SK-N-SH (cell line): ENCODE measurements around the gene TROAP. TPM values are rescaled to one million over a fixed set of nuclear protein-coding genes. Genes with fewer than 3 reads are reported as not detected.

Experiments
- CTCF ChIA-PET: fragments of 300-600, 350-600 bp; formaldehyde crosslinking; extraction: SDS; loops from one replicate; lab custom pipeline; 2021; lab: Yijun Ruan, JAX
- POLR2A ChIA-PET: fragments of 350-600 bp; sonication (Branson Sonifier 250); formaldehyde crosslinking; extraction: SDS; loops from one replicate; lab custom pipeline; 2020; ENCODE audit warnings: antibody characterized with exemption, inconsistent platforms; lab: Yijun Ruan, JAX
- DNase-seq: peaks from one replicate; pipeline ENCODE4 v3.0.0; 2012
- H2AFZ ChIP-seq: fragments of 200-600 bp; sonication (generic); 2 replicates; pipeline ENCODE4 v1.8.1; 2016; ENCODE audit warnings: antibody characterized with exemption, mild to moderate bottlenecking, low read depth
- H3F3A ChIP-seq: fragments of 200-600 bp; sonication (generic); replicated peaks from 2 replicates; pipeline ENCODE3; 2016; ENCODE audit warnings: antibody characterized with exemption, mild to moderate bottlenecking; ENCODE audit not compliant: insufficient read depth
- H3K27ac ChIP-seq, 2 experiments: fragments of 200-500 bp in 1 of 2; fragments of 200-600 bp in 1 of 2; sonication (Bioruptor generic) in 1 of 2; sonication (generic), shearing (Covaris generic) in 1 of 2; 2 replicates each; pipeline versions ENCODE4 v1.5.1 to v1.6.1; 2014 to 2016; ENCODE audit warnings: low read depth in 2 of 2, inconsistent platforms in 1 of 2, low read length in 1 of 2, mild to moderate bottlenecking in 1 of 2, mixed read lengths in 1 of 2
- H3K27me3 ChIP-seq: fragments of 200-600 bp; sonication (generic), shearing (Covaris generic); 2 replicates; pipeline ENCODE4 v1.6.1; 2016; ENCODE audit warnings: mixed run types; ENCODE audit not compliant: insufficient read depth
- H3K36me3 ChIP-seq, 2 experiments: fragments of 200-500 bp in 1 of 2; fragments of 200-600 bp in 1 of 2; sonication (Bioruptor generic) in 1 of 2; sonication (generic) in 1 of 2; replicated peaks in 1 of 2; 2 replicates each; pipeline versions ENCODE3 to v1.5.1; 2014 to 2016; ENCODE audit warnings: low read length in 1 of 2, mild to moderate bottlenecking in 1 of 2; ENCODE audit not compliant: insufficient read depth in 2 of 2, control insufficient read depth in 1 of 2
- H3K4me1 ChIP-seq, 2 experiments: fragments of 200-500 bp in 1 of 2; fragments of 200-600 bp in 1 of 2; sonication (Bioruptor generic) in 1 of 2; sonication (generic), shearing (Covaris generic) in 1 of 2; 2 replicates each; pipeline versions ENCODE4 v1.5.1 to v1.6.1; 2014 to 2016; ENCODE audit warnings: low read depth in 1 of 2, low read length in 1 of 2, mixed run types in 1 of 2; ENCODE audit not compliant: insufficient read depth in 2 of 2, control insufficient read depth in 1 of 2
- H3K4me2 ChIP-seq: fragments of 200-600 bp; sonication (generic), shearing (Covaris generic); 2 replicates; pipeline ENCODE4 v1.6.1; 2017; ENCODE audit warnings: mixed run types
- H3K4me3 ChIP-seq, 2 experiments: fragments of 200-500 bp in 1 of 2; fragments of 200-600 bp in 1 of 2; sonication (Bioruptor generic) in 1 of 2; sonication (generic), shearing (Covaris generic) in 1 of 2; 2 replicates each; pipeline versions ENCODE4 v1.5.1 to v1.8.1; 2014 to 2016; ENCODE audit warnings: low read depth in 2 of 2, inconsistent platforms in 1 of 2, low read length in 1 of 2, mild to moderate bottlenecking in 1 of 2, mixed read lengths in 1 of 2, moderate library complexity in 1 of 2
- H3K79me2 ChIP-seq: fragments of 200-600 bp; sonication (generic); 2 replicates; pipeline ENCODE4 v1.8.1; 2017; ENCODE audit warnings: mild to moderate bottlenecking; ENCODE audit not compliant: insufficient read depth
- H3K9ac ChIP-seq: fragments of 200-600 bp; sonication (generic); 2 replicates; pipeline ENCODE4 v1.6.1; 2017; ENCODE audit warnings: mixed run types
- H3K9me2 ChIP-seq: fragments of 200-600 bp; sonication (generic); 2 replicates; pipeline ENCODE4 v1.6.1; 2017; ENCODE audit warnings: mixed run types
- H3K9me3 ChIP-seq: fragments of 200-600 bp; sonication (generic); 2 replicates; pipeline ENCODE4 v1.6.1; 2017; ENCODE audit warnings: mixed run types, mild to moderate bottlenecking, moderate library complexity
- H4K20me1 ChIP-seq: fragments of 200-600 bp; sonication (generic); 2 replicates; pipeline ENCODE4 v1.6.1; 2017; ENCODE audit warnings: mild to moderate bottlenecking, mixed run types; ENCODE audit not compliant: insufficient read depth
- CHD2 ChIP-seq: fragments of 150-350 bp; IDR thresholded peaks from 2 replicates; pipeline ENCODE4 v1.6.1; 2018; ENCODE audit warnings: low read length; ENCODE audit not compliant: partially characterized antibody
- EP300 ChIP-seq, 2 experiments: IDR thresholded peaks; 2 replicates each; pipeline versions ENCODE4 v1.4.0 to v1.6.1; 2012; ENCODE audit warnings: borderline replicate concordance in 1 of 2, low read depth in 1 of 2, low read length in 1 of 2
- FOSL2 ChIP-seq: IDR thresholded peaks from 2 replicates; pipeline ENCODE4 v1.4.0; 2012; ENCODE audit warnings: low read depth, mild to moderate bottlenecking, moderate library complexity, borderline replicate concordance
- FOXJ3 ChIP-seq: sonication (generic); formaldehyde crosslinking; IDR thresholded peaks from 2 replicates; pipeline ENCODE4 v1.5.1; 2020; ENCODE audit warnings: mild to moderate bottlenecking, missing genetic modification reagents
- FOXM1 ChIP-seq: IDR thresholded peaks from 2 replicates; pipeline ENCODE4 v1.4.0; 2012; ENCODE audit warnings: low read depth, mild to moderate bottlenecking
- GABPA ChIP-seq: IDR thresholded peaks from 2 replicates; pipeline ENCODE4 v1.4.0; 2012; ENCODE audit warnings: low read depth, mild to moderate bottlenecking
- GATA2 ChIP-seq: sonication (generic); formaldehyde crosslinking; IDR thresholded peaks from 2 replicates; pipeline ENCODE4 v1.5.0; 2020; ENCODE audit warnings: mild to moderate bottlenecking, missing genetic modification reagents
- JUND ChIP-seq: IDR thresholded peaks from 2 replicates; pipeline ENCODE4 v1.4.0; 2012
- NFIC ChIP-seq: IDR thresholded peaks from 2 replicates; pipeline ENCODE4 v1.4.0; 2012; ENCODE audit warnings: borderline replicate concordance
- NRF1 ChIP-seq: IDR thresholded peaks from 2 replicates; pipeline ENCODE4 v1.6.1; 2012; ENCODE audit warnings: low read depth, mild to moderate bottlenecking, low read length
- SIN3A ChIP-seq: IDR thresholded peaks from 2 replicates; pipeline ENCODE4 v1.6.1; 2012; ENCODE audit warnings: low read depth, mild to moderate bottlenecking, low read length, moderate library complexity, borderline replicate concordance
- SMC3 ChIP-seq: IDR thresholded peaks from 2 replicates; pipeline ENCODE4 v1.6.1; 2012; ENCODE audit warnings: low read depth, low read length, improper control_type of control experiment
- TAF1 ChIP-seq: IDR thresholded peaks from 2 replicates; pipeline ENCODE4 v1.6.1; 2012; ENCODE audit warnings: low read depth, mild to moderate bottlenecking, low read length, moderate library complexity, borderline replicate concordance
- TCF12 ChIP-seq: IDR thresholded peaks from 2 replicates; pipeline ENCODE4 v1.4.0; 2012
- YY1 ChIP-seq: IDR thresholded peaks from 2 replicates; pipeline ENCODE4 v1.4.0; 2012; ENCODE audit warnings: low read depth, mild to moderate bottlenecking
- WGBS: methylation state at CpG from one replicate; pipeline ENCODE4 v1.1.6; 2017; ENCODE audit warnings: low lambda C conversion rate; 5-methylcytosine and 5-hydroxymethylcytosine counted together
- polyA plus RNA-seq, 3 experiments: library from polyadenylated mRNA; depleted of rRNA; stranded (reverse); fragments of >200 nt; gene quantifications; 2 replicates each; pipeline ENCODE4 v1.2.3, GENCODE V29; 2012
- TF ChIP-seq, protein P1 (sequence below): fragments of 150-350 bp; IDR thresholded peaks from 2 replicates; pipeline ENCODE4 v1.6.1; 2016; ENCODE audit warnings: mild to moderate bottlenecking, low read depth, low read length
- TF ChIP-seq, protein P2 (sequence below): fragments of 200-600 bp; sonication (generic); IDR thresholded peaks from 2 replicates; pipeline ENCODE4 v1.6.1; 2017; ENCODE audit warnings: antibody characterized with exemption, mild to moderate bottlenecking, moderate library complexity
- TF ChIP-seq, protein P3 (sequence below): fragments of 150-350 bp; IDR thresholded peaks from 2 replicates; pipeline ENCODE4 v1.6.1; 2017; ENCODE audit warnings: antibody characterized with exemption, low read length, low read depth, borderline replicate concordance
- TF ChIP-seq, protein P4 (sequence below): IDR thresholded peaks from 2 replicates; pipeline ENCODE4 v1.6.1; 2012; ENCODE audit warnings: mild to moderate bottlenecking, low read depth, low read length, moderate library complexity
- TF ChIP-seq, protein P5 (sequence below): IDR thresholded peaks from 2 replicates; pipeline ENCODE4 v1.4.0; 2012; ENCODE audit warnings: low read depth

Gene TROAP
- polyA plus RNA-seq, 1 of the 3 experiments (the other 2 are of a cell fraction): 26.2 TPM

DNA sequence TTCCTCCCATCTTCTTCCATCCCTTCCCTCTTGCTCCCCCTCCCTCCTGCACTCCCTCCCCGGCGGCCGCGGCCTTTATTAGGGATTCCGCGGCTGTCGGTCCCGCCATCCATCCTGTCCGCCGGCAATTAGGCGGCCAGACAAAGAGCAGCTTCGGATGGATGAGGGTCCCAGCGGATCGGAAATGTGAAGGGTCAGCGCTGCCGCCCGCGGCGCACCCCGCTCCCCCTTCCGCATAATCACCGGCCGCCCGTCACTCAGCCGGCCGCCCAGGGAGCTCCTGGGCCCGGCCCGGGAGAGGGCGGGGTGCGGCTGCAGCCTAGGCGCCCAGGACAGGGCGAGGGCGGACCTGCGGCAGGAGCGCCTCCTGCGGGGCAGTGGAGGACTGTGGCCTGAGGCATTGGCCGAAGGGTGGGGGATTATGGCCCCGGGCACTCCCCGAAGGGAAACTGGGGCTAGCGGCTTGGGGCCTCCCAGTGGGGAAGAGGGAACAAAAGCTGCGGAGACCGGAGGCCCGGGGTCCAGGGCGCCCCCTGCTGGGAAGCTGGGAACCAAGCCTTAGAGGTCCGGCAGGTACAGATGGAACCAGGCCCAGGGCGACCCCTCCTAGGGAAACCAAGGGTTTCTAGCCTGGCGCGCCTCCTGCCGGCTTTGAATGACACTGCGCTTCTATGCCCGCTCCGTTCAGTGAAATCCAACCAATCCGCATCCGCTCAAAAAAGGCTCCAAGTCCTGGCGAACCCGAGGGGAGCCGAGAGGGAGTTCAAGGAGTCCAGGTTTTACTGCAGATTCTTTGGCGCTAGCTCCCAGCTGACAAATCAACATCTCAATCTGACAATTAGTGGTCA is 19.2 kb downstream of the TROAP start (continued):
- TF ChIP-seq CHD2 (peak; percentile 46), SMC3 (peak; percentile 68), GATA2 (CRISPR knock-in tag) (no peak), YY1 (no peak), FOSL2 (no peak)
- TF ChIP-seq, all 33 proteins: peak for 6

DNA sequence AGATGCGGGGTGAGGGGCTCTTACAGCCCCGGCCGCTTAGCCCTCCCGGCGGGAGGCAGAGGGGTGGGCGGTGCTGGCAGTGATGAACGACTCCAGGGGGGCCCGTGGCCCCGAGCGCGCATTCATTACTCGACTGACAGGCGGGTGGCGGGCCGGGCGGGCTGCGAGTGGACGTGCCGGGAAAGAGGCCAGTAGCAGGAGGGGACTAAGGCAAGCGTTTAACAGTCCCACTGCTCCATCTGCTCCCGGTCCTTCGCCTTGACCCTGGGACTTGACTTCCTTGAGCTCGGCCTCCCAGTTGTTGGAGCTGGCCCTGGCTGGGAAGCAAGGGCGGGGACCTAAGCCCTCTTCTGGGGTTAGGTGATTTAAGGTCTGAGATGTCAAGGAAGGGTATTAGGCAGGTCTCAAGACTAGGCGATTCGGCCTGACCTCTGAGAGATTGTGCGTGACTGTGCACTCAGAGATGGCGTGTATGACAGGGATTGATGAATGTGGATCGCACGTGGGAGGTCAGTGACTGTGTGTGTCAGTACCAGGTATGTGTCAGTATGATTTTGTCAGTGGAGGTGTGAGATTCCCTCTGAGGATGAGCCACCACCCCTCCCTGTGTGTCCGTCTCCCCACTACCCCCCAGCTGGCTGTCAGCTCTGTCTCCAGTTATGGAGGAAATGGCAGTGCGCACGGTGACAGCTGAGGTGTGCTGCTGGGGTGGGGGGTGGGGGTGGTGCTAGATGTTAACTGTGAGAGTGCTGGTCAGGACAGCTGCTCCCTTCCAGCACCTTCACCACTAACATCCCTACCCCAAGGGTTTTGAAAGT is 20.1 kb downstream of the TROAP start:
- ChIA-PET POLR2A (interaction anchor here (2.7 kb wide), 1 partner anchor 20 kb away, joined by 9 read pairs; the partner anchor contains the start of gene TROAP), CTCF (interaction anchor here (0.6 to 15.9 kb wide), 56 partner anchors 8 to 355 kb away, joined by 3 to 658 read pairs (median 4); partner anchors contain the start of genes PRPH, SPATS2, TROAP and TUBA1B)
- no peak for TF ChIP-seq SMC3
- TF ChIP-seq, protein P1, sequence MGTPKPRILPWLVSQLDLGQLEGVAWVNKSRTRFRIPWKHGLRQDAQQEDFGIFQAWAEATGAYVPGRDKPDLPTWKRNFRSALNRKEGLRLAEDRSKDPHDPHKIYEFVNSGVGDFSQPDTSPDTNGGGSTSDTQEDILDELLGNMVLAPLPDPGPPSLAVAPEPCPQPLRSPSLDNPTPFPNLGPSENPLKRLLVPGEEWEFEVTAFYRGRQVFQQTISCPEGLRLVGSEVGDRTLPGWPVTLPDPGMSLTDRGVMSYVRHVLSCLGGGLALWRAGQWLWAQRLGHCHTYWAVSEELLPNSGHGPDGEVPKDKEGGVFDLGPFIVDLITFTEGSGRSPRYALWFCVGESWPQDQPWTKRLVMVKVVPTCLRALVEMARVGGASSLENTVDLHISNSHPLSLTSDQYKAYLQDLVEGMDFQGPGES: no peak
- no peak for TF ChIP-seq TCF12
- TF ChIP-seq, protein P2, sequence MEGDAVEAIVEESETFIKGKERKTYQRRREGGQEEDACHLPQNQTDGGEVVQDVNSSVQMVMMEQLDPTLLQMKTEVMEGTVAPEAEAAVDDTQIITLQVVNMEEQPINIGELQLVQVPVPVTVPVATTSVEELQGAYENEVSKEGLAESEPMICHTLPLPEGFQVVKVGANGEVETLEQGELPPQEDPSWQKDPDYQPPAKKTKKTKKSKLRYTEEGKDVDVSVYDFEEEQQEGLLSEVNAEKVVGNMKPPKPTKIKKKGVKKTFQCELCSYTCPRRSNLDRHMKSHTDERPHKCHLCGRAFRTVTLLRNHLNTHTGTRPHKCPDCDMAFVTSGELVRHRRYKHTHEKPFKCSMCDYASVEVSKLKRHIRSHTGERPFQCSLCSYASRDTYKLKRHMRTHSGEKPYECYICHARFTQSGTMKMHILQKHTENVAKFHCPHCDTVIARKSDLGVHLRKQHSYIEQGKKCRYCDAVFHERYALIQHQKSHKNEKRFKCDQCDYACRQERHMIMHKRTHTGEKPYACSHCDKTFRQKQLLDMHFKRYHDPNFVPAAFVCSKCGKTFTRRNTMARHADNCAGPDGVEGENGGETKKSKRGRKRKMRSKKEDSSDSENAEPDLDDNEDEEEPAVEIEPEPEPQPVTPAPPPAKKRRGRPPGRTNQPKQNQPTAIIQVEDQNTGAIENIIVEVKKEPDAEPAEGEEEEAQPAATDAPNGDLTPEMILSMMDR: no peak
- no peak for TF ChIP-seq TAF1
- TF ChIP-seq GABPA: no peak
- TF ChIP-seq NRF1: no peak
- TF ChIP-seq FOXJ3: no peak
- no peak for TF ChIP-seq EP300 (IDR thresholded peaks at IDR 0.05; ENCODE audit: borderline replicate concordance in 1 of 2, low read depth in 1 of 2, low read length in 1 of 2)
- no peak for TF ChIP-seq GATA2 (CRISPR knock-in tag)
- no peak for TF ChIP-seq FOSL2
- no peak for TF ChIP-seq YY1
- TF ChIP-seq JUND: no peak
- no peak for TF ChIP-seq NFIC
- TF ChIP-seq FOXM1: no peak
- TF ChIP-seq, protein P3, sequence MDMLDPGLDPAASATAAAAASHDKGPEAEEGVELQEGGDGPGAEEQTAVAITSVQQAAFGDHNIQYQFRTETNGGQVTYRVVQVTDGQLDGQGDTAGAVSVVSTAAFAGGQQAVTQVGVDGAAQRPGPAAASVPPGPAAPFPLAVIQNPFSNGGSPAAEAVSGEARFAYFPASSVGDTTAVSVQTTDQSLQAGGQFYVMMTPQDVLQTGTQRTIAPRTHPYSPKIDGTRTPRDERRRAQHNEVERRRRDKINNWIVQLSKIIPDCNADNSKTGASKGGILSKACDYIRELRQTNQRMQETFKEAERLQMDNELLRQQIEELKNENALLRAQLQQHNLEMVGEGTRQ: no peak
- no peak for TF ChIP-seq CHD2
- TF ChIP-seq, protein P4, sequence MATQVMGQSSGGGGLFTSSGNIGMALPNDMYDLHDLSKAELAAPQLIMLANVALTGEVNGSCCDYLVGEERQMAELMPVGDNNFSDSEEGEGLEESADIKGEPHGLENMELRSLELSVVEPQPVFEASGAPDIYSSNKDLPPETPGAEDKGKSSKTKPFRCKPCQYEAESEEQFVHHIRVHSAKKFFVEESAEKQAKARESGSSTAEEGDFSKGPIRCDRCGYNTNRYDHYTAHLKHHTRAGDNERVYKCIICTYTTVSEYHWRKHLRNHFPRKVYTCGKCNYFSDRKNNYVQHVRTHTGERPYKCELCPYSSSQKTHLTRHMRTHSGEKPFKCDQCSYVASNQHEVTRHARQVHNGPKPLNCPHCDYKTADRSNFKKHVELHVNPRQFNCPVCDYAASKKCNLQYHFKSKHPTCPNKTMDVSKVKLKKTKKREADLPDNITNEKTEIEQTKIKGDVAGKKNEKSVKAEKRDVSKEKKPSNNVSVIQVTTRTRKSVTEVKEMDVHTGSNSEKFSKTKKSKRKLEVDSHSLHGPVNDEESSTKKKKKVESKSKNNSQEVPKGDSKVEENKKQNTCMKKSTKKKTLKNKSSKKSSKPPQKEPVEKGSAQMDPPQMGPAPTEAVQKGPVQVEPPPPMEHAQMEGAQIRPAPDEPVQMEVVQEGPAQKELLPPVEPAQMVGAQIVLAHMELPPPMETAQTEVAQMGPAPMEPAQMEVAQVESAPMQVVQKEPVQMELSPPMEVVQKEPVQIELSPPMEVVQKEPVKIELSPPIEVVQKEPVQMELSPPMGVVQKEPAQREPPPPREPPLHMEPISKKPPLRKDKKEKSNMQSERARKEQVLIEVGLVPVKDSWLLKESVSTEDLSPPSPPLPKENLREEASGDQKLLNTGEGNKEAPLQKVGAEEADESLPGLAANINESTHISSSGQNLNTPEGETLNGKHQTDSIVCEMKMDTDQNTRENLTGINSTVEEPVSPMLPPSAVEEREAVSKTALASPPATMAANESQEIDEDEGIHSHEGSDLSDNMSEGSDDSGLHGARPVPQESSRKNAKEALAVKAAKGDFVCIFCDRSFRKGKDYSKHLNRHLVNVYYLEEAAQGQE: no peak
- TF ChIP-seq, protein P5, sequence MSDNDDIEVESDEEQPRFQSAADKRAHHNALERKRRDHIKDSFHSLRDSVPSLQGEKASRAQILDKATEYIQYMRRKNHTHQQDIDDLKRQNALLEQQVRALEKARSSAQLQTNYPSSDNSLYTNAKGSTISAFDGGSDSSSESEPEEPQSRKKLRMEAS: no peak
- TF ChIP-seq SIN3A: no peak
- H3K27me3 ChIP-seq: peaks cover 5% of the 10 kb centered on the region; the same call in 1 of the 2 replicates
- no peaks in the 10 kb centered on the region for H3K9me2 ChIP-seq
- H3K9me3 ChIP-seq: no peaks in the 10 kb centered on the region
- peak overlapping the region; percentile 37 to 52 for H3K4me3 ChIP-seq
- no peaks in the 10 kb centered on the region for H3K79me2 ChIP-seq
- H2AFZ ChIP-seq: peak overlapping the region; percentile 82; the same call in 1 of the 2 replicates
- H3K36me3 ChIP-seq: no peaks in the 10 kb centered on the region
- WGBS: 21% methylated on average over 23 of the region's 33 CpGs
- no peaks in the 10 kb centered on the region for H4K20me1 ChIP-seq
- peaks cover 22% of the 10 kb centered on the region for H3F3A ChIP-seq
- H3K9ac ChIP-seq: no peak overlapping the region
- DNase-seq: no peak
- H3K27ac ChIP-seq: no peak overlapping the region
- H3K4me2 ChIP-seq: peak overlapping the region; percentile 76
- peaks cover 15 to 44% of the 10 kb centered on the region in 2 experiments; a peak in 2 of 4 replicates for H3K4me1 ChIP-seq
